Hepatic stellate cell (primary cell): Measurements from ENCODE around the gene SEPHS2.
"Not testable (repeated sequence)": the region's sequence is repeated elsewhere in the genome, so short reads cannot be mapped to it uniquely, and the experiment has no call there.

Source experiments
- DNase-seq: peaks from one replicate; pipeline ENCODE4 v3.0.0; 2011; ENCODE audit warnings: low spot score

SEPHS2 gene, protein sequence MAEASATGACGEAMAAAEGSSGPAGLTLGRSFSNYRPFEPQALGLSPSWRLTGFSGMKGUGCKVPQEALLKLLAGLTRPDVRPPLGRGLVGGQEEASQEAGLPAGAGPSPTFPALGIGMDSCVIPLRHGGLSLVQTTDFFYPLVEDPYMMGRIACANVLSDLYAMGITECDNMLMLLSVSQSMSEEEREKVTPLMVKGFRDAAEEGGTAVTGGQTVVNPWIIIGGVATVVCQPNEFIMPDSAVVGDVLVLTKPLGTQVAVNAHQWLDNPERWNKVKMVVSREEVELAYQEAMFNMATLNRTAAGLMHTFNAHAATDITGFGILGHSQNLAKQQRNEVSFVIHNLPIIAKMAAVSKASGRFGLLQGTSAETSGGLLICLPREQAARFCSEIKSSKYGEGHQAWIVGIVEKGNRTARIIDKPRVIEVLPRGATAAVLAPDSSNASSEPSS

DNA sequence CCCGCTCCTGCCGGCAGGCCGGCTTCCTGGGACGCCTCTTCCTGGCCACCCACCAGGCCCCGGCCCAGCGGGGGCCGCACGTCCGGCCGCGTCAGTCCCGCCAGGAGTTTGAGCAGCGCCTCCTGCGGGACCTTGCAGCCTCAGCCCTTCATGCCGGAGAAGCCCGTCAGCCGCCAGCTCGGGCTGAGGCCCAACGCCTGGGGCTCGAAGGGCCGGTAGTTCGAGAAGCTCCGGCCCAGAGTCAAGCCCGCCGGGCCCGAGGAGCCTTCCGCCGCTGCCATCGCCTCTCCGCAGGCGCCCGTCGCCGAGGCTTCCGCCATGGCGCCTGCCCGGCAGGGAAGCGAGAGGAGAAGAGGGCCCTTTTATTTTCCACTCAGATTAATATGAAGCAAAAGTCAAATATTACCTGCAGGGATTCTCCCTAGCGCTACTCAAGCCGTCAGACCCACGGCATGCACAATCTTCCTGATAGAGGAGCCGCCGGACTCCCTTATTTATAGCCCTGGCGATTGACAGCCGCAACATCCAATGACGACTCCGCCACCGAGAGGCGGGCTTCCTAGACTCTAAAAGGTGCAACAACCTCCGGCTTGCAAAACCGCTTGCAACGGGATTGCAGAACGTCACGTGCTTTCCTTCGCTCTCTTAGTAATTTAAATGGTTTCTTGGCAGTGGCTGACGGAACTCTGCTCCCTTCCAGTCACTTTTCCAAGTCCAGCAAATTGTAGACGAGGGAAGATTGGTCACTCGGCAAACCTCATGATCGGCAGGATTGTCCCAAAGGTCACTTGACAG is at the start of gene SEPHS2:
Gene SEPHS2 (minus strand): TSS at position 467 of the 795 bp plus-strand sequence. CDS start 147 bp downstream, at position 320.
- peak; percentile 94 for DNase-seq

DNA sequence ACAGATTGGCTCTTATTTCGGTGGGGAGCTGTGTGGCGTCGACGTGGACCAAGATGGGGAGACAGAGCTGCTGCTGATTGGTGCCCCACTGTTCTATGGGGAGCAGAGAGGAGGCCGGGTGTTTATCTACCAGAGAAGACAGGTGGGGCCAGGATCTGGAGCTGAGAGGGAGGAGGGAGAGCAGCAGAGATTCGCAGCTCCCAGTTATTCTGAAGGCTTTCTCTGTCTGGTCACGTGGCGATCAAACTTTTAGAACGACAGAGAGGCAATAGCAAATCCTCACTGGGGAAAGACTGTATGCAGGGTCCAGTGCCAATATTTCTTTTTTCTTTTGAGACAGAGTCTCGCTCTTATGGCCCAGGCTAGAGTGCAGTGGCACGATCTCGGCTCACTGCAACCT is 49.0 kb upstream of the SEPHS2 start:
- DNase-seq: no peak

DNA sequence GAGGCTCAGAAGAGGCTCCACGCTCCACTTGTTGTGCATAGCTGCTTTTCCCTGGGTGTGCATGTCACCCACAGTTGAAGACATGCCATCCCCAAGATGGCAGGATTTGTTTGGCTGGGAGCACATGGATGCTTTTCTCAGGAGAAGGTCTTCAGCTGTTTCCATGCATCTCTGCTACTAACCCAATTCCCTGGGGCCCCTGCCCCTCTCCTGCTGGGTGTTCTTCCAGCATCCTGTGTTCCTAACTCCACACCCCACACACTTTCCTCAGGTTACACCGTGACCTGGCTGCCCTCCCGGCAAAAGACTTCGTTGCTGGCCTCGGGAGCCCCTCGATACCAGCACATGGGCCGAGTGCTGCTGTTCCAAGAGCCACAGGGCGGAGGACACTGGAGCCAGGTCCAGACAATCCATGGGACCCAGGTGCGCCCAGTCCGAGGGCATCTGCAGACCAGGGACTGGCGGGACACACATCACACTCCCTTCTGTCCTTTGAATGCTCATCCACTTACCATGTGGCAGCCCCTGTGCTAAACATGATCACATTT is 48.3 kb upstream of the SEPHS2 start:
- DNase-seq: no peak

DNA sequence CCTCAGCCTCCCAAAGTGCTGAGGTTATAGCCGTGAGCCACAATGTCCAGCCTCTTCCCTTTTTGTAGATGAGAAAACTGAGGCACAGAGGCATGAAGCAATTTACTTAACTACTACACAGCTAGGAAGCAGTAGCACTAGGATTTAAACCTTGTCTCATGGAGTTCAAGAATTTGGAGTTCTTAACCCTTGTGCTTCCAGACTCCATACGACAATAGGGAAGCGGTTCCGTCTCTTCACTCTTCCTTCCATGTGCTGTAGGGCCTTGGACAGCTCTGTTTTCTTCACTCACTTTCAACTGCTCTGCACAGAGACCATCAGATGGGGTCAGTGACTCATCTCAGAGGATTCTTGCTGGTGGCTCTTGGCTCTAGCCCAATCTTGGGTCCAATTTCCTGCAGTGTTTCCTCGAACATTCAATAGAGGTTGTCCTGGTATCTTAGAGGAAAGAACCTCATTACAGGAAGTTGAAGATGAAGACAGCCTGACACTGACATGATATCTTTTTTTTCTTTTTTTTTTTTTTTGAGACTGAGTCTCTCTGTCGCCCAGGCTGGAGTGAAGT is 46.2 kb upstream of the SEPHS2 start:
- peak; percentile 89 for DNase-seq

DNA sequence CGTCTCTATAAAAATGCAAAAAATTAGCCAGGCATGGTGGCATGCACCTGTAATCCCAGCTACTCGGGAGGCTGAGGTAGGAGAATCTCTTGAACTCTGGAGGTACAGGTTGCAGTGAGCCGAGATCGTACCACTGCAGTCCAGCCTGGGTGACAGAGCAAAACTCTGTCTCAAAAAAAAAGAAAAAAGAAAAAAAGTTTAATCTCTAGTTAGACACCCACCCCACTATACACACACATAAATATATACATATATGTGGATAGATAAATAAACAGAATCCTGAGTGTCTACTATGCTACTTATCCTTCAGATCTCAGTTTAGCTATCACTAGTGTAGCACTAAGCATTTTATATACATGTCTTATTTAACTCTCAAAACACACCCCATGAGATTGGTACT is 45.6 kb upstream of the SEPHS2 start:
- DNase-seq: no peak

DNA sequence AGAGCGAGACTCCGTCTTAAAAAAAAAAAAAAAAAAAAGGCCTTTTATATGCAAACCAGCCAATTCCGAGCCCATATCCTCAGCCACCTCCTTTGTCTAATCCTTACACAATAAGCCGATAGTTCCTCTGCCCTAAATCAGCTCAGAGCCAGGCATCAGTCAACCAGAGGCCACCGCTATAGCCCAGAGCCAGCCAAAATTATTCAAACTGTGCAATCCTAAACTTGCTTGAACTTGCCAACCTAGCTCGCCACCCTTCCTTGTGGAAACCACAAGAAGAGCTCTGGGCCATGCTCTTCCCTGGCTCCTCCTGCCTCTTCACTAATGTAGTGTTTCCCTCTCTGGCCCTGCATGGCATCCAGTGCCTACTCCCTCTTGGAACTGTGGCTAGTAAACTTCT is 44.5 kb upstream of the SEPHS2 start:
- DNase-seq: no peak

DNA sequence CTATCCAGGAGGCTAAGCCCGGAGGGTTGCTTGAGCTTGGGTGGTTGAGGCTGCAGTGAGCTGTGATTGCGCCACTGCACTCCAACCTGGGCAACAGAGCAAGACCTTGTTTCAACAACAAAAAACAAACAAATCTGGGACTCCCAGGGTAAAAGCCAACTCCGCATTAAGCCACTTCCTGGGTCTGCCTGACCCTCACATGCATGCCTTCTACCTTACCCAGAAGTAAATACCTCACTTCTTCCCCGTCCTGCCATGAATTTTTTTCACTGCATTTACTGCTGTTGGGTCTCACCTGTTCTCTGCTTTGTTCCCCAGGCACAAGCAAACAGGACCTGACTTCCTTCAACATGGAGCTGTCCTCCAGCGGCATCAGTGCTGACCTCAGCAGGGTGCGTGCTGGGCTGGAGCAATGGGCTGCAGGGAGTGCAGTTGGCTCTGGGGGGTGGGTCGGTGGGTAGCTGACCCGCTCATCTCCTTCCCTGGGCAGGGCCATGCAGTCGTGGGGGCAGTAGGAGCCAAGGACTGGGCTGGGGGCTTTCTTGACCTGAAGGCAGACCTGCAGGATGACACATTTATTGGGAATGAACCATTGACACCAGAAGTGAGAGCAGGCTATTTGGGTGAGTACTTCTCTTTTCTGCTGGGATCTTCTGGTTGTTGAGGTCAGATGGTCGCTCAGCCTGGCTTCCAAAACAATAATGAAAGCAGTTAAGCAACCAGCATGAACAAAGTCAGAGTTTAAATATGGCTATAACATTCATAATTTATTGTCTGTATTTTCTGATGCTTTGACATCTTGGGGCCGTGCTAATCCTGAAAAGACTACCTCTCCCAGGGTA is 43.3 kb upstream of the SEPHS2 start:
- no peak for DNase-seq

DNA sequence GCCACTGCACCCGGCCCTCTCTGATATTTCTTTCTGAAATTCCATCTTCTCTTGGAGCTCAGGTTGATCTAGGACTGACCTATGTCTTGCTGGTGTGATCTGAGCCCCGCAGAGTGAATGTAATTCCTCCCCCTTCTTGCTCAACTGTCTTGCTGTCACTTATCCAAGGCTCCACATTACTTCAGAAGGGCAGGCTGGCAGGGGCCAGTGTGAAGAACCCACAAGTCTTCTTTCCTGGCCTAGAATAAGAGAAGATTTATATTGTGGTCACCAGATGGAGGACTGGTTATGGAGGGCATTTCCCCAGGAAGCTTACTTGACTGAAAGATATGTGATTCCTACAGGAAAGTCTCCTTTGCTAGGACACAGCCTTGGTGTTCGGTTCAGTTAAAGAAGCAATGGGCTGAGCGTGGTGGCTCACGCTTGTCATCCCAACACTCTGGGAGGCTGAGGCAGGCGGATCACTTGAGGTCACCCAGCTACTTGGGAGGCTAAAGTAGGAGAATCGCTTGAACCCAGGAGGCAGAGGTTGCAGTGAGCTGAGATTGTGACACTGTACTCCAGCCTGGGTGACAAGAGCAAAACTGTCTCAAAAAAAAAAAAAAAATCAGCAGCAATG is 40.3 kb upstream of the SEPHS2 start:
- no peak for DNase-seq

DNA sequence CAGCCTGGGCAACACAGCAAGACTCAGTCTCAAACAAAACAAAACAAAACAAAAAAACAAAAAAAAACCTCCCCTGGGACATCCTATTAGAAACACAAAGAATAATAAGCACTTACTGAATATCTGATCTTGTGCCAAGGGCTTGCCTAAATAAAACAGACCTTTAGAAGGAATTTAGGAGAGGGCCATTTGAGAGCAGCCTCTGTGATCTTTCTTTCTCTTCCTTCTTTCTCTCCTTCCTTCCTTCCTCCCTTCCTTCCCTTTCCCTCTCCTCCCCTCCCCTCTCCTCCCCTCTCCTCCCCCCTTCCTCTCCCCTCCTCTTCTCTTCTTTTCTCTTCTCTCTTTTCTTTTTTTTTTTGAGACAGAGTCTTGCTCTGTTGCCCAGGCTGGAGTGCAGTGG is 39.2 kb upstream of the SEPHS2 start:
- DNase-seq: no peak

DNA sequence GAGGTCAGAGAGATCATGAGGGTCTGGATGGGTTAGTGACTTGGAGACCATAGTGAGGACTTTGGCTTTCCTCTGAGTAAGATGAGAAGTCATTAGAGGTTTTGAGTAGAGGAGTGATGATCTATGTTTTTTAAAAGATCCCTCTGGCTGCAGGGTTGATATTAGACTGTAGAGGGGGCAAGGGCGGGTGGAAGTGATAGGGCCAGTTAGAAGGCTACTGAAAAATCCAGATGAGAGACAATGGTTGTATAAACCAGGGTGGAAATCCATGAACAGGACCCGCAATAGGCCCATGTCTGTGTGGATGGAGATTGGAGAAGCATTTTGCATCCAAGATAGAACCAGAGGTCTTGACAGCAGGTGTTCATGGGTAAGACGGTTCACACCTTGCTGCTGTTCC is 36.7 kb upstream of the SEPHS2 start:
- DNase-seq: no peak

DNA sequence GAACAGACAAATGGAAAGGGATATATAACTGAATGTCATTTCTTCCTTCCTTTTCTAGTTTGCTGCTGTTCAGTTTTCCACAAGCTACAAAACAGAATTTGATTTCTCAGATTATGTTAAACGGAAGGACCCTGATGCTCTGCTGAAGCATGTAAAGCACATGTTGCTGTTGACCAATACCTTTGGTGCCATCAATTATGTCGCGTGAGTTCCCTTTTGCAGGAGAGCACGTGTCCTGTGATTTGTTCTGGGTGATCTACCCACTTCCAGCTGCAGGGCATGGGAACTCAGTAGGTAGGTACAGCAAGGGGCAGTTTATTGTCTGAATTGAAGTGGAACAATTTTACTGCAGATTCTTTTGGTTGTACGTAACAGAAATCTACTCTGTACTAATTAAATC is 35.7 kb upstream of the SEPHS2 start:
- no peak for DNase-seq

DNA sequence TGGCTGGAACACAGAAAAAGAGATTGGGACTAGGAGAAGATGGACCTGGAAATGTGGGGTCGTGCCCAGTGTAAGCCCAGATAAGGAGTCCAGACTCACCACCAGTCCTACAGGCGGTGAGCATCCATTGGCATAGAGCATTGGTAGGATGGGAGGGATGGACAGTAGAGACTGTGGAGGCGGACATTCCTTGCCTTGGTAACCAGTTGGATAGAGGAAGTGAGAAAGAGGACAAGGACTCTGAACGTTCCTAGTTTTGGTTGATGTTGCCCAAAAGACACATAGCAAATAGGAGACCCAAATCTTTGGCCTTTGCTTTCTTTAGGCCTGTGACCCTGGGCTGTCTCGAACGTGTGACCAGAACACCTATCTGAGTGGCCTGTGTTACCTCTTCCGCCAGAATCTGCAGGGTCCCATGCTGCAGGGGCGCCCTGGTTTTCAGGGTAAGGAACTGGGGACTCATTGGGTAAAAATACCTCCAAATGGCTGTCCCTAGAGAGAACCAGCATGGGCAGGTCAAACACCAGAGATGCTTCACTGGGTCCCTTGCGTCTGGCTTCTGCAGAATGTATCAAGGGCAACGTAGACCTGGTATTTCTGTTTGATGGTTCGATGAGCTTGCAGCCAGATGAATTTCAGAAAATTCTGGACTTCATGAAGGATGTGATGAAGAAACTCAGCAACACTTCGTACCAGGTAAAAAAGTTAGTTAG is 33.2 kb upstream of the SEPHS2 start:
- DNase-seq: no peak

DNA sequence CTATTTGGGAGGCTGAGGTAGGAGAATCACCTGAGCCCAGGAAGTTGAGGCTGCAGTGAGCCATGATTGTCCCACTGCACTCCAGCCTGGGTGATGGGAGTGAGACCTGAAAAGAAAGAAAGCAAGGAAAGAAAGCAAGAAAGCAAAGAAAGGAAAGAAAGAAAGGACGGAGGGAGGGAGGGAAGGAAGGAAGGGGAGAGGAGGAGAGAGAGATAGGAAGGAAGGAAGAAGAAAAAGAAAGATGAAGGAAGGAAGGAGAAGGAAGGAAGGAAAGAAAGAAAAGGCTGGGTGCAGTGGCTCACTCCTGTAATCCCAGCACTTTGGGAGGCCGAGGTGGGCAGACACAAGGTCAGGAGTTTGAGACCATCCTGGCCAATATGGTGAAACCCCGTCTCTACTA is 32.1 kb upstream of the SEPHS2 start:
- DNase-seq: not testable (repeated sequence)

DNA sequence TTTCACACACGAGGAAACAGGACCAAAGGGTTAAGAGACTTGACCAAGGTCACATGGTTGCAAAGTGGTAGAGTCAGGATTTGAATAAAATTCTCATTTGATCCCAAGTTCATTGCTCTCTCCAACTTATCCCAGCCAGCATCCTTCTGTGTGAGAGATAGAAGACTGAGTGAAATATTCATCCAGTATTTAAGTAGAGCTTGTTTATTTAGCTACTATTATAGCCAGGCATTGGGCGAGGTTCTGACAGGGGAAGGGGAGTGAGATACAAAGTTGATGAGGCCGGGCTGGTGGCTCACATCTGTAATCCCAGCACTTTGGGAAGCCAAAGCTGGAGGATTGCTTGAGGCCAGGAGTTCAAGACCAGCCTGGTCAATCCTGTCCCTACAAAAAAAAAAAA is 31.3 kb upstream of the SEPHS2 start:
- no peak for DNase-seq

DNA sequence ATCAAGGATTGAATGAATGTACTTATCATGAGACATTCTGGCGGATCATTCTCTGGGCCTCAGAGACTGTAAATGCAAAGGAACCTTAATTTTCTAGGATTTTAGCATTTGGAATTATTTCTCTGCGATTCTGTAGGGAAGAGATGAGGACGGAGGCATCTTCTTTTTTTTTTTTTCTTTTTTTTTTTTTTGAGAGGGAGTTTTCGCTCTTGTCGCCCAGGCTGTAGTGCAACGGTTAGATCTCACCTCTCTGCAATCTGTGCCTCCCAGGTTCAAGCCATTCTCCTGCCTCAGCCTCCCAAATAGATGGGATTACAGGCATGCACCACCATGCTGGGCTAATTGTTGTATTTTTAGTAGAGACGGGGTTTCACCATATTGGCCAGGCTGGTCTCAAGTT is 29.0 kb upstream of the SEPHS2 start:
- DNase-seq: no peak

DNA sequence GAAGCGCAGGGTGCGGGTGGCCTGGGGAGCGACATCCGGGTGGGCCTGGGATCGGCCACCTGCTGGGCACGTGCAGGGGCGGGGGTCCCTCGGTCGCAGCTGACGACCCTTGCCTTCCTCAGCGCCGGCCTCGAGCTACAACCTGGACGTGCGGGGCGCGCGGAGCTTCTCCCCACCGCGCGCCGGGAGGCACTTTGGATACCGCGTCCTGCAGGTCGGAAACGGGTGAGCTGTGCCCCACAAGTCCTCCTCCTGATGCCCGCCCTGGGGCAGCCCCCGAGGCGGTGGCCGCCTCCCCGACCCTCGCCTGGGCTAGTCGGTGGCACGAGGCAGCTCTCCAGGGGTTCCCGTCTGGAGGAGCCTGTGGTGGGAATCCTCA is 28.4 kb upstream of the SEPHS2 start:
- no peak for DNase-seq

DNA sequence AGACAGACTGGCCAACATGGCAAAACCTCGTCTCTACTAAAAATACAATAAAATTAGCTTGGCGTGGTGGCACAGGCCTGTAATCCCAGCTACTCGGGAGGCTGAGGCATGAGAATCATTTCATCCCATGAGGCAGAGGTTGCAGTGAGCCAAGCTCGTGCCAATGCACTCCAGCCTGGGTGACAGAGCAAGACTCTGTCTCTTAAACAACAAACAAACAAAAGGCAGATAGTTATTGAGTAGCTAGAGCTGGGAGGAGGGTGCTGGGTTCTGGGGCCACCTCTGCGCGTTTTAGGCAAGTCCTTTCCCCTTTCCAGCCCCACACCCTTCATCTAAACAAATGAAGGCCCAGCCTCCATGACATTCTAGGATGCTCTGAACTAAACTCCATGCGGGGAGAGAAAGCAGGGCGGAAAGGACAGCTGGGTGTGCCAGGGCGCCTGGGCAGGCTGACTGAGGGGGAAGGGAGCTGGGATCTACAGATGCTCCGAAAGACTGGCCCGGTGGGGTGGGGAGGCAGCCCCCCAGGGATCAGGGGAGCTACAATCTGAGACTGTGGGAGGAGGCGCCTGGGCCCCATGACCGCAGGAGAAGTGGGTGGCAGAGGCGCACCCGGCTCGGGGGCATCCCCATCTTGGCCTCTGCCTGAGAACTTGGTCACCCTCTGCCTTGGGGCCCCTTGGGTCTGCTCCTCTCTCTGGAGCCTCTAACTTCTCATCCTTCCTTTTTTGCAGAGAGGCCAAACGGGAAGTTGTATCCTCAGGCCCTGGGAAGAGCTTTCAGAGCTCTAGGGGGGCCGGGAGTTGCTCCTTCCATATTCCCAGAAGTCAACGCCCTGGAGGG is 27.8 kb upstream of the SEPHS2 start:
- DNase-seq: no peak

DNA sequence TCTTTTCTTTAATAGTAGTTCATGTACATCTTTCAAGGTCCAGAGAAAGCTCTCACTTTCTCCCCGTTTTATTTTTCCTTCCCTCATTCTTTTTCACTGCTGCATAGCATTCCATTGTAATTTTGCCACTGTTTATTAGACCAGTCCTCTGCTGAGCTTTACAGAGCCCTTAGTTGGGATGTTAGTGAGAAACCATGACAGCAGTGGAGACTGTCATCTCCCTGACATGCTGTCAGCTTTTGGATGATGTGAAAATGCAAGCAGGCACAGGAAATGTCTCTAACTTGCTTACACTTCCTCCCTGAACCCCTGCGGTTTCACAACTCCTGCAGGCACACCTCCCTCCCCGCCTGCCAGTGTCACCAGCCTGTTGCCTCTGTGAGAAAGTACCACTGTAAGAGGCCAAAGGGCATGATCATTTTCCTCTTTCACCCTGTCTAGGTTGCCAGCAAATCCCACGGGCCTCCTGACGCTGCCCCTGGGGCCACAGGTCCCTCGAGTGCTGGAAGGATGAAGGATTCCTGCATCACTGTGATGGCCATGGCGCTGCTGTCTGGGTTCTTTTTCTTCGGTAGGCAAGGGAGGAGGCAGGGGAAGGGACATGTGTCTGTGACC is 26.8 kb upstream of the SEPHS2 start, which contains the start of gene ITGAL:
Gene ITGAL (plus strand): TSS at position 415 of the 615 bp plus-strand sequence. CDS start 96 bp downstream, at position 511.
- no peak for DNase-seq

DNA sequence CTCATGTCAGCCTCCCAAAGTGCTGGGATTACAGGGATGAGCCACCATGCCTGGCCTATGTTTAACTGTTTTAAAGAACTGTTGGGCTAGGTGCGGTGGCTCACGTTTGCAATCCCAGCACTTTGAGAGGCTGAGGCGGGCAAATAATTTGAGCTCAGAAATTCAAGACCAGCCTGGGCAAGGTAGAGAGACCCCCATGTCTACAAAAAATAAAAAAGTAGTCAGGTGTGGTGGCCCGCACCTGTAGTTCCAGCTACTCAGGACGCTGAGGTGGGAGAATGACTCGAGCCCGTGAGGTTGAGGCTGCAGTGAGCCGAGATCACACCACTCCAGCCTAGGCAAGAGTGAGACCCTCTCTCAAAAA is 24.9 kb upstream of the SEPHS2 start:
- no peak for DNase-seq
